Occipital lobe (tissue), 2 donors: ENCODE results near the gene PRUNE2. TPM values are rescaled to one million over a fixed set of nuclear protein-coding genes. Genes with fewer than 3 reads are reported as not detected.

Experiments
- DNase-seq: peaks from one replicate; lab custom pipeline; 2025; lab: John Stamatoyannopoulos, UW
- total RNA-seq: library from RNA; depleted of rRNA; stranded (reverse); fragments of >200 nt; gene quantifications from one replicate; pipeline ENCODE4 v1.2.3, GENCODE V29; 2014

Gene PRUNE2
- total RNA-seq, 1 donor from 2014 or later = 13.4 TPM

GRCh38 chr9:76628155-76628554, 277.8 kb downstream of the PRUNE2 start:
- DNase-seq = no peak

- DNase-seq = no peak
Observed at GRCh38 chr9:76626980-76627379, 278.9 kb downstream of the PRUNE2 start.

- no peak for DNase-seq
Observed at GRCh38 chr9:76626141-76626540, 279.8 kb downstream of the PRUNE2 start.

GRCh38 chr9:76624391-76625048, 281.4 kb downstream of the PRUNE2 start:
- no peak for DNase-seq

GRCh38 chr9:76620996-76621395, 284.9 kb downstream of the PRUNE2 start:
- DNase-seq = no peak

GRCh38 chr9:76620581-76620980, 285.3 kb downstream of the PRUNE2 start:
- DNase-seq = no peak

- DNase-seq = no peak
Observed at GRCh38 chr9:76619640-76620039, 286.3 kb downstream of the PRUNE2 start.

- no peak for DNase-seq
Observed at GRCh38 chr9:76619197-76619596, 286.7 kb downstream of the PRUNE2 start.

- DNase-seq = no peak
Observed at GRCh38 chr9:76618762-76619161, 287.2 kb downstream of the PRUNE2 start.

- DNase-seq = no peak
Observed at GRCh38 chr9:76617497-76618175, 288.3 kb downstream of the PRUNE2 start.

GRCh38 chr9:76616780-76617179, 289.1 kb downstream of the PRUNE2 start:
- DNase-seq = no peak

GRCh38 chr9:76615177-76615603, 290.7 kb downstream of the PRUNE2 start:
- no peak for DNase-seq

GRCh38 chr9:76613974-76614373, 291.9 kb downstream of the PRUNE2 start:
- no peak for DNase-seq

GRCh38 chr9:76613150-76613781, 292.6 kb downstream of the PRUNE2 start:
- DNase-seq = no peak

GRCh38 chr9:76610011-76610352, 295.9 kb downstream of the PRUNE2 start:
- DNase-seq = no peak

GRCh38 chr9:76609285-76610010, 296.5 kb downstream of the PRUNE2 start:
- DNase-seq = no peak

- DNase-seq = no peak
Observed at GRCh38 chr9:76608575-76609273, 297.2 kb downstream of the PRUNE2 start.

- no peak for DNase-seq
Observed at GRCh38 chr9:76607730-76608436, 298.0 kb downstream of the PRUNE2 start.

- no peak for DNase-seq
Observed at GRCh38 chr9:76605321-76605900, 300.5 kb downstream of the PRUNE2 start.

GRCh38 chr9:76603931-76604570, 301.9 kb downstream of the PRUNE2 start:
- DNase-seq = no peak
